Naive thymus-derived CD4-positive, alpha-beta T cell (primary cell): ENCODE data around the gene TRMT10B. TPM values are rescaled to one million over a fixed set of nuclear protein-coding genes. Genes with fewer than 3 reads are reported as not detected.
A peak's percentile ranks its signal among the peaks of the same experiment; 100 is the strongest.
"Not testable (repeated sequence)": the region's sequence is repeated elsewhere in the genome, so short reads cannot be mapped to it uniquely, and the experiment has no call there.

ENCODE experiments used
- ATAC-seq: fragments of 150-1000 bp; cut with Tn5 transposase; 2 replicates; pipeline ENCODE4 v1.10.0; 2021; ENCODE audit warnings: mild to moderate bottlenecking, moderate library complexity
- CTCF ChIA-PET: fragments of 350-600 bp; sonication (Branson Sonifier 250); formaldehyde crosslinking; loops from one replicate; lab custom pipeline; 2021; ENCODE audit warnings: antibody characterized with exemption; lab: Charles Lee
- POLR2A ChIA-PET: fragments of 350-600 bp; sonication (Branson Sonifier 250); formaldehyde crosslinking; loops from one replicate; lab custom pipeline; 2021; ENCODE audit warnings: antibody characterized with exemption, inconsistent platforms; lab: Charles Lee
- DNase-seq, 9 donors: peaks; one replicate each; pipeline versions ENCODE4 v3.0.0 to v3.0.0-alpha.2; 2020 to 2022; ENCODE audit warnings: mixed read lengths in 1 of 9
- H3K27ac ChIP-seq: one replicate; pipeline ENCODE4 v1.7.0; 2013; ENCODE audit warnings: mild to moderate bottlenecking, low read depth, low read length, moderate library complexity
- H3K27me3 ChIP-seq, 2 donors: one replicate each; pipeline ENCODE4 v1.7.0; 2013; ENCODE audit warnings: low read length in 2 of 2, mild to moderate bottlenecking in 2 of 2, moderate library complexity in 2 of 2; ENCODE audit not compliant: control insufficient read depth in 2 of 2, insufficient read depth in 2 of 2
- H3K36me3 ChIP-seq, 3 experiments: 1 replicate in 2 of 3; 2 replicates in 1 of 3; pipeline ENCODE4 v1.7.0; 2013; ENCODE audit warnings: low read length in 3 of 3, mild to moderate bottlenecking in 3 of 3, moderate library complexity in 1 of 3; ENCODE audit not compliant: insufficient read depth in 3 of 3, control insufficient read depth in 2 of 3
- H3K4me1 ChIP-seq, 2 donors: one replicate each; pipeline ENCODE4 v1.7.0; 2013; ENCODE audit warnings: low read length in 2 of 2, mild to moderate bottlenecking in 2 of 2, moderate library complexity in 1 of 2; ENCODE audit not compliant: control insufficient read depth in 2 of 2, insufficient read depth in 2 of 2
- H3K4me3 ChIP-seq: 2 replicates; pipeline ENCODE4 v1.7.0; 2013; ENCODE audit warnings: mild to moderate bottlenecking, low read length
- H3K9me3 ChIP-seq, 3 experiments: 1 replicate in 2 of 3; 2 replicates in 1 of 3; pipeline ENCODE4 v1.7.0; 2013; ENCODE audit warnings: low read length in 3 of 3; ENCODE audit not compliant: control insufficient read depth in 2 of 3
- H3K27ac Mint-ChIP-seq, 9 donors: one replicate each; pipeline ENCODE4 v1.8.0; 2020 to 2022; ENCODE audit warnings: mixed read lengths in 9 of 9, mild to moderate bottlenecking in 8 of 9, moderate library complexity in 5 of 9, inconsistent platforms in 2 of 9
- H3K27me3 Mint-ChIP-seq, 5 donors: one replicate each; pipeline ENCODE4 v1.8.0; 2021 to 2022; ENCODE audit warnings: mixed read lengths in 5 of 5, mild to moderate bottlenecking in 1 of 5
- H3K36me3 Mint-ChIP-seq, 5 donors: one replicate each; pipeline ENCODE4 v1.8.0; 2020 to 2022; ENCODE audit warnings: mixed read lengths in 5 of 5, mild to moderate bottlenecking in 3 of 5, inconsistent platforms in 1 of 5
- H3K4me1 Mint-ChIP-seq, 7 donors: one replicate each; pipeline ENCODE4 v1.8.0; 2020 to 2022; ENCODE audit warnings: mixed read lengths in 7 of 7, mild to moderate bottlenecking in 3 of 7, inconsistent platforms in 1 of 7
- H3K4me3 Mint-ChIP-seq, 10 donors: one replicate each; pipeline ENCODE4 v1.8.0; 2020 to 2022; ENCODE audit warnings: mild to moderate bottlenecking in 10 of 10, mixed read lengths in 10 of 10, moderate library complexity in 6 of 10, inconsistent platforms in 2 of 10
- H3K9me3 Mint-ChIP-seq, 11 donors: one replicate each; pipeline ENCODE4 v1.8.0; 2020 to 2022; ENCODE audit warnings: mixed read lengths in 11 of 11, mild to moderate bottlenecking in 4 of 11, inconsistent platforms in 1 of 11, moderate library complexity in 1 of 11
- intact Hi-C, 2 donors: fragments of 100-400 bp; cut with micrococcal nuclease; formaldehyde crosslinking; loops; one replicate each; pipeline ENCODE4 v1.15.1; 2023
- polyA plus RNA-seq, 2 donors: library from polyadenylated mRNA; unstranded; fragments of 300-500 nt; fragmentation: Illumina TruSeq; gene quantifications; one replicate each; pipeline ENCODE4 v1.2.3, GENCODE V29; 2021
- total RNA-seq, 6 experiments: library from RNA in 5 of 6; stranded (reverse) in 5 of 6; gene quantifications; 1 replicate in 5 of 6; 2 replicates in 1 of 6; pipeline ENCODE4 v1.2.3 and lab custom pipeline; 2021 to 2026

TRMT10B gene
- total and polyA plus RNA-seq, 7 experiments from 2014 or later = 15.3 to 28.9 (median 18.5) TPM

DNA sequence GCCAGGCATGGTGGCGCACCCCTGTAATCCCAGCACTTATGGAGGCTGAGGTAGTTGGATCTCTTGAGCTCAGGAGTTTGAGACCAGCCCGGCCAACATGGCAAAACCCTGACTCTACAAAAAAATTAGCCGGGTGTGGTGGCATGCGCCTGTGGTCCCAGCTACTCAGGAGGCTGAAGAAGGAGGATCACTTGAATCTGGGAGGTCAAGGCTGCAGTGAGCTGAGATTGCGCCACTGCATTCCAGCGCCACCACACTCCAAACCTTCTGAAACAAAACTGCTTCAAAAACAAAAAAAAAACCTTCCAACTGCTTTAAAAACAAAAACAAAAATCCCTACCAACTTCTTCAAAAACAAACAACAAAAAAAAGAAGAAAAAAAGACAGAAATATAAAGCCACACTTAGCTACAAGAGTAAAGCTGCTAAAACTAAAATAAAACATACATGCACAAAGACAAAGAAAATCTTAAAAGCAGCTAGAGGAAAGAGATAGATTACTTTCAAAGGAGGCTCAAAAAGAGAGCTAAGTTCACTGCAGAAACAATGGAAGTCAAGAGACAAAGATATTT lies 58.4 kb downstream of the TRMT10B start:
- Mint-ChIP-seq H3K36me3 (peaks cover 0 to 12% (median 9%) of the 10 kb centered on the region in 5 donors), H3K27ac (peak overlapping the region in 2 of 9 donors; percentile 1 to 29), H3K9me3 (no peaks in the 10 kb centered on the region), H3K4me1 (peaks cover 10 to 26% (median 16%) of the 10 kb centered on the region in 7 donors), H3K27me3 (no peaks in the 10 kb centered on the region), H3K4me3 (no peak overlapping the region)
- DNase-seq = no peak
- no peaks in the 10 kb centered on the region for H3K36me3 ChIP-seq
- H3K9me3 ChIP-seq = no peaks in the 10 kb centered on the region
- no peak overlapping the region for H3K4me3 ChIP-seq
- POLR2A ChIA-PET = interaction anchor here (0.8 kb wide), 1 partner anchor 28 kb away, joined by 3 read pairs; no protein-coding TSS in a partner anchor
- CTCF ChIA-PET = interaction anchor here (2.2 kb wide), 1 partner anchor 64 kb away, joined by 5 read pairs; no protein-coding TSS in a partner anchor
- H3K4me1 ChIP-seq = no peaks in the 10 kb centered on the region
- H3K27me3 ChIP-seq = no peaks in the 10 kb centered on the region
- intact Hi-C loops = no loop called here
- ATAC-seq = no peak
- no peak overlapping the region for H3K27ac ChIP-seq

DNA sequence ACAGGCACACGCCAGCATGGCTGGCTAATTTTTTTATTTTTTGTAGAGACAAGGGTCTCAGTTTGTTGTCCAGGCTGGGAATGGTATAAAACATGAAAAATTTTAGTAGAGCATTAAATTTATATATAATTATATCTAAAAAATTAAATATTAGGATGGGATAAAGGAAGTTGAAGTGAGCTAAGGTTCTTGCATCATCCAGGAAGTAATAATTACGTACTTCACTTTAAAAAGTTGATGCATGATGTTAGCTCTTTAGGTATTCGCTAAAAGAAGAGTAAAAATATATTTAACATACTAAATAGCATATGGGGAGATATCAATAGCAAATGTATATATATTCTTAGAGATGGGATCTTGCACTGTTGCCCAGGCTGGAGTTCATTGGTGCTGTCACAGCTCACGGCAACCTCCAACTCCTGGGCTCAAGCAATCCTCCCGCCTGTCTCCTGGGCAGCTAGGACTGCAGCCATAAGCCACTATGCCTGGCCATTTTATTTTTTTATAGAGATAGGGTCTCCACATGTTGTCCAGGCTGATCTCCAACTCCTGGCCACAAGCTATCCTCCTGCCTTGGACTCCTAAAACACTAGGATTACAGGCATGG lies 59.3 kb downstream of the TRMT10B start:
- ChIA-PET CTCF (interaction anchor here (2.2 kb wide), 1 partner anchor 65 kb away, joined by 5 read pairs; no protein-coding TSS in a partner anchor), POLR2A (no interaction called here)
- no peak overlapping the region for H3K27ac Mint-ChIP-seq
- no peaks in the 10 kb centered on the region for H3K27me3 Mint-ChIP-seq
- Histone ChIP-seq H3K4me1 (no peaks in the 10 kb centered on the region), H3K9me3 (no peaks in the 10 kb centered on the region), H3K4me3 (no peak overlapping the region), H3K27me3 (no peaks in the 10 kb centered on the region), H3K36me3 (no peaks in the 10 kb centered on the region), H3K27ac (no peak overlapping the region)
- intact Hi-C loops = no loop called here
- peaks cover 0 to 12% (median 9%) of the 10 kb centered on the region in 5 donors for H3K36me3 Mint-ChIP-seq
- H3K4me3 Mint-ChIP-seq = no peak overlapping the region
- peaks cover 10 to 26% (median 16%) of the 10 kb centered on the region in 7 donors for H3K4me1 Mint-ChIP-seq
- no peak for ATAC-seq
- no peak for DNase-seq
- H3K9me3 Mint-ChIP-seq = no peaks in the 10 kb centered on the region

DNA sequence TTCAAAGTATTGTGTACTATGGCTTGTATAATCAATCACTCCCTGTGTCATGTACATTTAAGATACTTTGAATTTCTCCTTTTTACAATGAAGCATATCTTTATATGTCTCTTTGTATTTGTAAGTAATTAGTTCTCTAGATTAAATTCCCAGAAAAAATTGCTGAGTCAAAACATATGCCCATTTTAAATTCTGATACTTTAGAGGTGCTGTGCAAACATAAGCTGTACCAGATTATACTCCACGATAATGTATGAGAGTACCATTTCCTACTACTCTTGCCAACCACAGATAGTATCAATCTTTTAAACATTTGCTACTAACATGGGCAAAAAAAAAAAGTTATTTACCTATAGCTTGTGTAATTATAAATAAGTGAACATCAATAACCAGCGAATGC lies 65.2 kb downstream of the TRMT10B start:
- H3K4me3 Mint-ChIP-seq = no peak overlapping the region
- peaks cover 0 to 5% (median 3%) of the 10 kb centered on the region in 7 donors for H3K4me1 Mint-ChIP-seq
- intact Hi-C loops = no loop called here
- no peak for ATAC-seq
- Histone ChIP-seq H3K4me3 (no peak overlapping the region), H3K4me1 (no peaks in the 10 kb centered on the region), H3K36me3 (peaks cover 0 to 11% (median 0%) of the 10 kb centered on the region in 3 experiments), H3K9me3 (no peaks in the 10 kb centered on the region), H3K27ac (no peak overlapping the region), H3K27me3 (no peaks in the 10 kb centered on the region)
- CTCF ChIA-PET = no interaction called here
- POLR2A ChIA-PET = no interaction called here
- no peaks in the 10 kb centered on the region for H3K27me3 Mint-ChIP-seq
- peaks cover 0 to 37% (median 34%) of the 10 kb centered on the region in 5 donors for H3K36me3 Mint-ChIP-seq
- peak overlapping the region in 1 of 9 donors; percentile 36 for H3K27ac Mint-ChIP-seq
- no peak for DNase-seq
- no peaks in the 10 kb centered on the region for H3K9me3 Mint-ChIP-seq

DNA sequence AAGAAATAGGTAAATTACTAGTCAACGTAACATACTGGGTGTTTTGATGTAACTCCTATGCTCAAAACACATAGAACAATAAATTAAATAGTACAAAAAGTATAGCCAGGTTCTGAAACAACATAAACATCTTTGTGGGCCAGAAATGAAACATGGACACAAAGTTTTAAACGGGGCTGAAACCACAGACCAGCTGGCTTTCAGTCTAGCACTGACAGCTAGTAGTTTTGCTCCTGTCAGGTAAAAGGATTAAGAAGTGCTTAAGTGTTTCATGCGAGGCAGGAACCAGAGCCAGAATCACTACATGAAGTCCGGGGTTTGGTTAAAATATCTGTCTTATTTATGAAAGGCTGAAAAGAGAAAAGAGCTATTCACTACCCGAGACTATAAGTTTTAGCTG lies 66.5 kb downstream of the TRMT10B start:
- Histone ChIP-seq H3K4me3 (no peak overlapping the region), H3K9me3 (no peaks in the 10 kb centered on the region), H3K27ac (no peak overlapping the region), H3K36me3 (peaks cover 0 to 16% (median 3%) of the 10 kb centered on the region in 3 experiments), H3K4me1 (no peaks in the 10 kb centered on the region), H3K27me3 (no peaks in the 10 kb centered on the region)
- Mint-ChIP-seq H3K36me3 (peaks cover 0 to 50% (median 42%) of the 10 kb centered on the region in 5 donors), H3K27me3 (no peaks in the 10 kb centered on the region), H3K27ac (no peak overlapping the region), H3K9me3 (peaks cover 0 to 6% (median 0%) of the 10 kb centered on the region in 11 donors), H3K4me1 (peaks cover 0 to 3% (median 2%) of the 10 kb centered on the region in 7 donors), H3K4me3 (no peak overlapping the region)
- ChIA-PET POLR2A (no interaction called here), CTCF (no interaction called here)
- ATAC-seq (no peak), DNase-seq (no peak)
- intact Hi-C loops = no loop called here

DNA sequence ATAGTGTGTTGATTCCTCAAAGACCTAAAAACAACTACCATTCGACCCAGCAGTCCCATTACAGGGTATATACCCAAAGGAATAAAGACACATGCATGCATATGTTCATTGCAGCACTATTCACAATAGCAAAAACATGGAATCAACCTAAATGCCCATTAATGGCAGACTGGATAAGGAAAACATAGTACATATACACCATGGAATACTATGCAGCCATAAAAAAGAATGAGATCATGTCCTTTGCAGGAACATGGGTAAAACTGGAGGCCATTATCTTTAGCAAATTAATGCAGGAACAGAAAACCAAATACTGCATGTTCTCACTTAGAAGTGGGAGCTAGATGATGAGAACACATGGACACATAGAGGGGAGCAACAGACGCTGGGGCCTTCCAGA lies 71.6 kb downstream of the TRMT10B start:
- H3K27ac ChIP-seq, H3K4me1 Mint-ChIP-seq, POLR2A ChIA-PET, H3K9me3 Mint-ChIP-seq, H3K27me3 Mint-ChIP-seq, CTCF ChIA-PET, intact Hi-C loops, H3K4me3 ChIP-seq, DNase-seq, H3K4me1 ChIP-seq, H3K4me3 Mint-ChIP-seq, H3K9me3 ChIP-seq, H3K27me3 ChIP-seq, H3K27ac Mint-ChIP-seq, ATAC-seq: not testable (repeated sequence)
- peaks cover 4 to 66% (median 61%) of the 10 kb centered on the region in 5 donors for H3K36me3 Mint-ChIP-seq
- peaks cover 0 to 31% (median 6%) of the 10 kb centered on the region in 3 experiments for H3K36me3 ChIP-seq

DNA sequence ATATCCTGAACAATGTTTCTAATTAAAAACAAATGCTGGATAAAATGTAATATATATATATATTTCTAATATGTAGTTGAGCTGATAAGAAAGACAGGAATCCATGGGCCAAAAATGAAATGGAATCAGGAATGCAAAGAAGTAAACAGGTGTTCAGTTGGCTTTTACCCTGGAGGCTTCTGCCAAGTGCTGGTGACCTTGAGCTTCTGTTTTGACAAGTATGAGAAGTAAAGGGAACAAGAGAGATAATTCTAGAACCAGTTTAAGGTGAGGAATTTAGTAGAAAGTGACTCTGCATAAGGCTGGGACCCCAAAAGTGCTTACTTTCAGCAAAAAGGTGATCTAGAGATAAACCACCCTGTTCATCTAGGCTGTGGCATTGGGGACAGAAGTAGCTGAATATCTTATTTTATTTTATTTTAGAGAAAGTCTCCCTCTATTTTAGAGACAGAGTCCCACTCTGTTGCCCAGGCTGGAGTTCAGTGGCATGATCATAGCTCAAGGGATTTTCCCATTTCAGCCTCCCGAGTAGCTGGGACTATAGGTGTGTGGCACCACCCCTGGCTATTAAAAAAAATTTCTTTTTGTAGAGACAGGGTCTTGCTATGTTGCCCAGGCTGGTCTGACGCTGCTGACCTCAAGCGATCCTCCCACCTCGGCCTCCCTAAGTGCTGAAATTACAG lies 74.0 kb downstream of the TRMT10B start:
- no peak overlapping the region for H3K4me3 Mint-ChIP-seq
- no peaks in the 10 kb centered on the region for H3K27me3 Mint-ChIP-seq
- ChIA-PET CTCF (no interaction called here), POLR2A (no interaction called here)
- no peak for DNase-seq
- H3K4me1 Mint-ChIP-seq = peaks cover 0 to 4% (median 2%) of the 10 kb centered on the region in 7 donors
- no peaks in the 10 kb centered on the region for H3K9me3 ChIP-seq
- peaks cover 0 to 21% (median 6%) of the 10 kb centered on the region in 3 experiments for H3K36me3 ChIP-seq
- H3K27me3 ChIP-seq = no peaks in the 10 kb centered on the region
- H3K4me1 ChIP-seq = no peaks in the 10 kb centered on the region
- no peak overlapping the region for H3K27ac ChIP-seq
- H3K36me3 Mint-ChIP-seq = peaks cover 4 to 46% (median 40%) of the 10 kb centered on the region in 5 donors
- H3K9me3 Mint-ChIP-seq = peaks cover 0 to 6% (median 0%) of the 10 kb centered on the region in 11 donors
- intact Hi-C loops = no loop called here
- no peak for ATAC-seq
- no peak overlapping the region for H3K4me3 ChIP-seq
- H3K27ac Mint-ChIP-seq = no peak overlapping the region
